ENCODE measurements around the gene PDE3B.
A peak's percentile ranks its signal among the peaks of the same experiment; 100 is the strongest.
"Not testable (repeated sequence)": the region's sequence is repeated elsewhere in the genome, so short reads cannot be mapped to it uniquely, and the experiment has no call there.

PDE3B gene

DNA sequence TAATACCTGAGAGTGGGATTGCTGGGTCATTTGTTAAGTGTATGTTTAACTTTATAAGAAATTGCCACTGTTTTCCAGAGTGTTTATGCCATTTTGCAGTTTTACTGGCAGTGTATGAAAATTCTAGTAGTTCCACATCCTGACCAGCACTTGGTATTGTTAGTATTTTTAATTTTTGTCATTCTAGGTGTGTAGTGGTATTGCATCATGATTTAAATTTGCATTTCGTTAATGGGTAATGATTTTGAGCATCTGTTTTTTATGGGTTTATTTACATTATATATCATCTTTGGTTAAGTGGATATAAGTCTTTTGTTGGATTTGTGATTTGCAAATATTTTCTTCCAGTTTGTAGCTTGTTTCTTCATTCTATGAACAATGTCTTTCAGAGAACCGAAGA lies 34.7 kb downstream of the PDE3B start:
- DNase-seq: no peak

DNA sequence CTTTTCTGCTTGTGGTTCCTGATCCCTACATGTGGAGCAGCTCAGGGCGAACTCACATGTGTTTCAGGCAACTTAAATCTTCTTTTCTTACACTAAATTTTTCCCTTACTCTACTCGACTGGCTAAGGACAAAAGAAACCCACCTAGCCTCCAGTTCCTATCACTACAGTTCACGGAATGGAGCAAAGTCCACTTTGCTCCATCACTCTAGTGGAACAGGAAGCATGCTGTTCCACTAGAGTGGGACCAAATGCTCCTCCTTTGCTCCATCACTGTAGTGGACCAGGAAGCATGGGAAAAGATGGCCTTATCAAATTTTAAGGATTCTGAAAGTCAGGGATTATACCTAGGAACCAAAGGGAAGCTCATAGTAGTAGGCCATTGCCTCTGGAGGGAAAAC lies 36.1 kb downstream of the PDE3B start:
- no peak for DNase-seq

DNA sequence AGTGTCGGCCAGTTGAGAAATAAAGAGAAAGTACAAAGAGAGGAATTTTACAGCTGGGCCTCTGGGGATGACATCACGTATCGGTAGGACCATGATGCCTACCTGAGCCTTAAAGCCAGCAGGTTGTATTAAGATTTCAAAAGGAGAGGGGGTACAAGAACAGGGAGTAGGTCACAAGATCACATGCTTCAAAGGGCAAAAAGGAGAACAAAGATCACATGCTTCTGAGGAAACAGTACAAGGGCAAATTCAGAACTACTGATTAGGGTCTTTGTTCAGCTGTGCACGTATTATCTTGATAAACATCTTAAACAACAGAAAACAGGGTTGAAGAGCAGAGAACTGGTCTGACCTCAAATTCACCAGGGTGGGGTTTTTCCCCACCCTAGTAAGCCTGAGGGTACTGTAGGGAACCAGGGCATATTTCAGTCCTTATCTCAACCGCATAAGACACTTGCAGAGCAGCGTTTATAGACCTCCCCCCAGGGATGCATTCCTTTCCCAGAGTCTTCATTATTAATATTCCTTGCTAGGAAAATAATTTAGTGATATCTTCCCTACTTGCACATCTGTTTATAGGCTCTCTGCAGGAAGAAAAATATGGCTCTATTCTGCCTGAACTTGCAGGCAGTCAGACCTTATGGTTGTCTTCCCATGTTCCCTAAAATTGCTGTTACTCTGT lies 40.8 kb downstream of the PDE3B start:
- DNase-seq: not testable (repeated sequence)

- no peak for DNase-seq
Observed at GRCh38 chr11:14687456-14687855, 43.9 kb downstream of the PDE3B start.

- DNase-seq: no peak
Observed at GRCh38 chr11:14687943-14688627, 44.5 kb downstream of the PDE3B start.

- DNase-seq: not testable (repeated sequence)
Observed at GRCh38 chr11:14695656-14696055, 52.1 kb downstream of the PDE3B start.

DNA sequence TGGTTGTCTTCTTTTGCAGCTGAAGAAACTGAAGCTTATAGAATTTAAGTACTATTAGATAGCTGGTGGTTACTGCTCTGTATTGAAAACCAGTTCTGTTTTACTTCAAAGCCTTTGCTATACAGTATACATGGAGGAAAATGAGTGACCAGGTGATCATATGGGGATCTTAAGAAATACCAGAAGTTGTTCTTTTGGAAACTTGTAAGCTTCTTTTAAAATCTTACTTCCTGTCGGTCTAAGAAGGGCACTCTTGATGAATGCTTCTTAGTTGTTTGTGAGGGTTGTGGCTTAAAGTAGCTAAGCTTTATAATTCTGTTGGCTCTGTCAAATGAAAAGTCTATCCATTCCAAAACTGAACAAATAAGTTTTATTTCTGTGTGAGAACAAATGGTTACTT lies 55.2 kb downstream of the PDE3B start:
- no peak for DNase-seq

GRCh38 chr11:14700593-14700992 lies 57.0 kb downstream of the PDE3B start:
- no peak for DNase-seq

DNA sequence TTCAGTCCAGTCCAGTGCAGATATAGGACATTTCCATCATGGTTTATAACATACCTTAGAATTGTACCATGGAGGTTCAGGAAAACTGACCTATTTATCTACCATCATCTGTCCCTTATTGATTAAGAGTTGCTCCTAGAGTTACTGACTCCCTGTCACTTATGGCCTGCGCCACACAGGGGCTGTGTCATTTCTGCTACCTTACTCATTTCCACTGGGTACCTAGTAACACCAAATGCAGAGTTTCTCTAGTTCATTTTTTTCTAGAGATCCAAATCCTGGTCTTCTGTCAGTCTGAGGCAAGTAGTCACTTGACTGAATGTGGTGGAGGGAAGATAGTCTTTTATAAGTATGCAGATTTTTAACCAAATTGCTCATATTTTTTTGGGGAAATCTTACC lies 59.2 kb downstream of the PDE3B start:
- no peak for DNase-seq

GRCh38 chr11:14703731-14704130 lies 60.1 kb downstream of the PDE3B start:
- no peak for DNase-seq

DNA sequence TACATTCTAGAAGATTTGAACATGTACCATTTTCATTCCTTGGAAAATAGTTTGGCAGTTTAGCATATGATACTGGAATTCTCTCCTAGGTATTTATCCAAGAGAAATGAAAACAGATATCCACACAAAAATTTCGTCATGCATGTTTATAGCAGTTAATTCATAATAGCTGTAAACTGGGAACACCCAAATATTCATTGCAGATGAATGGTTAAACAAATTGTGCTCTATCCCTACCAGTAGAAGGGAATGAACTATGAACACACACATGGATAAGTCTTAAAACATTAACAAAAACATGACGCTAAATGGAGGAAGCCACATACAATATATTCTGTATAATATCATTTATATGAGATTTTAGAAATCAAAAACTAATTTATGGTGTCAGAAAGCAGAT lies 61.5 kb downstream of the PDE3B start:
- DNase-seq: no peak

- DNase-seq: peak; percentile 67
Observed at GRCh38 chr11:14713496-14714244, 70.1 kb downstream of the PDE3B start.

DNA sequence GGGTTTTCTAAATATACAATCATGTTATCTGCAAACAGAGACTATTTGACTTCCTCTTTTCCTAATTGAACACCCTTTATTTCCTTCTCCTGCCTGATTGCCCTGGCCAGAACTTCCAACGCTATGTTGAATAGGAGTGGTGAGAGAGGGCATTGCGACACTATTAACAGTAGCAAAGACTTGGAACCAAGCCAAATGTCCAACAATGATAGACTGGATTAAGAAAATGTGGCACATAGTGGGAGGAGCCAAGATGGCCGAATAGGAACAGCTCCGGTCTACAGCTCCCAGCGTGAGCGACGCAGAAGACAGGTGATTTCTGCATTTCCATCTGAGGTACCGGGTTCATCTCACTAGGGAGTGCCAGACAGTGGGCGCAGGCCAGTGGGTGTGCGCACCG lies 72.1 kb downstream of the PDE3B start:
- not testable (repeated sequence) for DNase-seq

DNA sequence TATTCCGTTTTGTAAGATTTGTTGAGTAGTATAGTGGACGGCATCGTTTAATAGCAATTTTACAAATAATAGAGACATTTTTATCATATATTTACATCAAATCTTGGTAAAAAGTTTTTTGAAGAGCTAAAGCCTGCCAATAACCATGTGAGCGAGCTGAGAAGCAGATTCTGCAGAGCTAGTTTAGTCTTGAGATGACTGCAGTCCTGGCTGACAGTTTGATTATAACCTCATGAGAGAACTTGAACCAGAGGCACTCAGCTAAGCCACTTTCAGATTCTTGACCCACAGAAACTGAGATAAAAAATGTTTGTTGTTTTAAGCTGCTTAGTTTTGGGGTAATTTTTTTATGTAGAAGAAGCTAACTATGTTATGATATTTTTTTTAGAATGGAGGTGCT lies 78.9 kb downstream of the PDE3B start:
- no peak for DNase-seq

GRCh38 chr11:14725150-14725549 lies 81.5 kb downstream of the PDE3B start:
- no peak for DNase-seq

DNA sequence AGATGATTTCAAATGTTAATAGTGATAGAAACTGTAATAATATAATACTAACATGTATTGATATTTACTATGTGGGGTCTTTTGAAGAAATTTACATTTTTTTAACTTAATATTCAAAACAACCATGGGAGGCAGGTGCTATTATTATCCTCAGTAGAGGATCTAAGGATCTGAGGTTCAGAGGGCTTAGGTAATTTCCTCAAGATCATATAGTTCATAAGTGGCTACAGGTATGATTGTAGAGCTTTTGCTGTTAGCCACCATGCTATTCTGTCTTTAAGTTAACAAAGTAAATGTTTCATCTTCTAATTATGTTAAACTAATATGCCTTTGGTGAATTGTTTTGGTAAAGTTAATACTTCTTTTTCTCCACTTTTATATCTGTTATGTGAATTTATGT lies 83.6 kb downstream of the PDE3B start:
- no peak for DNase-seq

- no peak for DNase-seq
Observed at GRCh38 chr11:14727746-14728145, 84.1 kb downstream of the PDE3B start.

DNA sequence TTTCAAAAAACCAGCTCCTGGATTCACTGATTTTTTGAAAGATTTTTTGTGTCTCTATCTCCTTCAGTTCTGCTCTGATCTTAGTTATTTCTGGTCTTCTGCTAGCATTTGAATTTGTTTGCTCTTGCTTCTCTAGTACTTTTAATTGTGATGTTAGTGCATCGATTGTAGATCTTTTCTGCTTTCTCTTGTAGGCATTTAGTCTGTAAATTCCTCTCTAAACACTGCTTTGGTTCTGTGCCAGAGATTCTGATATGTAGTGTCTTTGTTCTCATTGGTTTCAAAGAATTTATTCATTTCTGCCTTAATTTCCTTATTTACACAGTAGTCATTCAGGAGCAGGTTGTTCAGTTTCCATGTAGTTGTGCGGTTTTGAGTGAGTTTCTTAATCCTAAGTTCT lies 96.9 kb downstream of the PDE3B start:
- not testable (repeated sequence) for DNase-seq

DNA sequence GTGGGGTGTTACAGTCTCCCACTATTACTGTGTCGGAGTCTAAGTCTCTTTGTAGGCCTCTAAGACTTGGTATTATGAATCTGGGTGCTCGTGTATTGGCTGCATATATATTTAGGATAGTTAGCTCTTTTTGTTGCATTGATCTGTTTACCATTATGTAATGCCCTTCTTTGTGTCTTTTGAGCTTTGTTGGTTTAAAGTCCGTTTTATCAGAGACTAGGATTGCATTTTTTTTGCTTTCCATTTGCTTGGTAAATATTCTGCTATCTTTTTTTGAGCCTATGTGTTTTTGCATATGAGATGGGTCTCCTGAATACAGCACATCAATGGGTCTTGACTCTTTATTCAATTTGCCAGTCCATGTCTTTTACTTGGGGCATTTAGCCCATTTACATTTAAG lies 97.6 kb downstream of the PDE3B start:
- no peak for DNase-seq

- no peak for DNase-seq
Observed at GRCh38 chr11:14742849-14743559, 99.4 kb downstream of the PDE3B start.

DNA sequence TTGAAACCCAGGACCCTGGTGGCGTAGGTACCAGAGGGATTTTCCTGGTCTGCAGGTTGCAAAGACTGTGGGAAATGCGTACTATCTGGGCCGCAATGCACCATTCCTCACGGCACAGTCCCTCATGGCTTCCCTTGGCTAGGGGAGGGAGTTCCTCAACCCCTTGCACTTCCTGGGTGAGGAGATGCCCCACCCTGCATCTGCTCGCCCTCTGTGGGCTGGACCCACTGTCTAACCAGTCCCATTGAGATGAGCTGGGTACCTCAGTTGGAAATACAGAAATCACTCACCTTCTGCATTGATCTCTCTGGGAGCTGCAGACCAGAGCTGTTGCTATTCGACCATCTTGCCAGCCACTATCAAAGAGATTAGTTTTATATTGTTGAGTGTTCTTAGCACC lies 100.1 kb downstream of the PDE3B start:
- not testable (repeated sequence) for DNase-seq

- no peak for DNase-seq
Observed at GRCh38 chr11:14746857-14747395, 103.3 kb downstream of the PDE3B start.

DNA sequence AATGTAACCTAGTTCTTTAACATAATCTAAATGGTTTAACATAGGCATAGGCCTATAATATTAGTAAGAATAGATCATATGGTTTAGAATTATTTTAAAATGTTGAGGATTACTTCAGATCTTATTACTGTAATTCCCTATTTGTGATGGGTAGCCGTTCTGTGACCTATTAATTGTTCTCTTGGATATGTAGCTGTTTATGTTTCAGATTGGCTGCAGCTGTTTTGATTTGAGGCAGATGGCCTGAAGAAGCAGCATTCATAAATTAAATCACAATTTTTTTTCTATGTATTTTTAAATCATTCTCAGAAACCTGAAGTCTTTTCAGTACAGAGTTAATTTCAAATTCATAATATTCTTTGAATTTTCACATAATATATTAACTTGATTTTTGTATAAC lies 104.5 kb downstream of the PDE3B start:
- no peak for DNase-seq
